HL-60 (cell line): ENCODE data around the gene TMC5.

Experiments
- CTCF ChIP-seq: IDR thresholded peaks from one replicate; pipeline ENCODE4 v1.5.1; 2011; ENCODE audit warnings: low read length, control low read depth, inconsistent platforms; ENCODE audit not compliant: insufficient read depth
- GABPA ChIP-seq: IDR thresholded peaks from 2 replicates; pipeline ENCODE4 v1.6.1; 2012; ENCODE audit warnings: low read depth
- POLR2AphosphoS5 ChIP-seq: IDR thresholded peaks from 2 replicates; pipeline ENCODE4 v1.6.1; 2012; ENCODE audit warnings: low read depth
- REST ChIP-seq: IDR thresholded peaks from 2 replicates; pipeline ENCODE4 v1.6.1; 2012; ENCODE audit warnings: low read depth; ENCODE audit not compliant: insufficient replicate concordance
- SPI1 ChIP-seq: IDR thresholded peaks from 2 replicates; pipeline ENCODE4 v1.6.1; 2012; ENCODE audit warnings: low read depth, mild to moderate bottlenecking, borderline replicate concordance

GRCh38 chr16:19527161-19527560 lies 109.5 kb downstream of the TMC5 start:
- TF ChIP-seq CTCF (no peak), REST (no peak), POLR2AphosphoS5 (no peak), GABPA (no peak), SPI1 (no peak)
